Measurements from ENCODE around the gene DNAJA3. TPM values are rescaled to one million over a fixed set of nuclear protein-coding genes. Genes with fewer than 3 reads are reported as not detected.

DNAJA3 gene
- total and polyA plus RNA-seq, 2 experiments from 2014 or later: 60.5 to 70.7 TPM

GRCh38 chr16:4402439-4403132 lies 23.1 kb upstream of the DNAJA3 start:
- peak; percentile 86 to 92 for DNase-seq (ENCODE audit: low read depth in 1 of 2, low spot score in 1 of 2)
- no peaks in the 10 kb centered on the region for H3K27me3 ChIP-seq
- H3K27ac ChIP-seq: no peak overlapping the region
- H3K9me3 ChIP-seq (ENCODE audit: low read depth): no peaks in the 10 kb centered on the region
- peak; percentile 85 for TF ChIP-seq CTCF (IDR thresholded peaks at IDR 0.05; ENCODE audit: low read depth, low read length)
- no peaks in the 10 kb centered on the region for H3K36me3 ChIP-seq
- no peaks in the 10 kb centered on the region for H3K4me1 ChIP-seq (ENCODE audit: low read depth)
- no peak overlapping the region for H3K4me3 ChIP-seq

GRCh38 chr16:4403133-4403949 lies 22.3 kb upstream of the DNAJA3 start:
- no peak for TF ChIP-seq CTCF (IDR thresholded peaks at IDR 0.05; ENCODE audit: low read depth, low read length)
- DNase-seq (ENCODE audit: low read depth in 1 of 2, low spot score in 1 of 2): no peak
- Histone ChIP-seq H3K27ac (no peak overlapping the region), H3K4me1 (ENCODE audit: low read depth) (no peaks in the 10 kb centered on the region), H3K9me3 (ENCODE audit: low read depth) (no peaks in the 10 kb centered on the region), H3K4me3 (no peak overlapping the region), H3K27me3 (no peaks in the 10 kb centered on the region), H3K36me3 (no peaks in the 10 kb centered on the region)

GRCh38 chr16:4404247-4404966 lies 21.3 kb upstream of the DNAJA3 start:
- TF ChIP-seq CTCF (IDR thresholded peaks at IDR 0.05; ENCODE audit: low read depth, low read length): peak; percentile 81
- no peaks in the 10 kb centered on the region for H3K27me3 ChIP-seq
- H3K4me1 ChIP-seq (ENCODE audit: low read depth): no peaks in the 10 kb centered on the region
- peak; percentile 60 to 72 for DNase-seq (ENCODE audit: low read depth in 1 of 2, low spot score in 1 of 2)
- H3K4me3 ChIP-seq: no peak overlapping the region
- H3K36me3 ChIP-seq: no peaks in the 10 kb centered on the region
- H3K9me3 ChIP-seq (ENCODE audit: low read depth): no peaks in the 10 kb centered on the region
- H3K27ac ChIP-seq: no peak overlapping the region

DNA sequence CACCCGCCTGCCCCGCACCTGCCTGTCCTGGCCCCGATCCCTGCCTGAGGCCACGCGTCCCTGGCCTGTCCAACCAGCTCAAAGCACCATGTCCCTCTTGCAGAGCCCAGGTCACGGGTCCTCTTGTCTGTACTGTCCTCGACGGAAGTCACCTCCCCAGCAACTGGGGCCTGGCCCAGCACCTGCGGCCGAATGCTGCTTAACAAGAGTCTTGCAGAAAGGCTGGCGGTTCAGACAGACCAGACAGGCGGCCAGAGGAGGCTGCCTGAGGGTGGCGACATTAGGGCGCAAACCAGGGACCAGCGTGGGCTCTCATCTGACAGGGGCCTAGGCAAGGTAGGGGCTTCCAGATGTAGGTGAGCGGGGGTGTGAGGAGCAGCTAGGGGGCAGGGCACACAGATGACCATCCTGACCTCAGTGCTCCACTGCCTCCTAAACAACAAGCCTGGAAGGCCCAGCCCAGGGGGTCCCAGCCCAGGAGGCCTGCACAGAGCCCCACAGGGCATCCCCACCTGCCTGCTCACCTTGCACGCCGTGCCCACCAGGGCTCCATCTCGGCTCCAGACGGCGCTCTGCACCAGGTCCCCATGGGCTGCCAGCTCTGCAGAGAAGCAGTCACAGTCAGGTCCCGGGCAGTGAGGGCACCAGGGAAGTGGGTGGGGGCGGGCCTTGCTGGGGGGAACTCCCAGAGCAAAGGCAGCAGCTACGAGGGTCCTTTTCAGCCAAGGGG lies 20.5 kb upstream of the DNAJA3 start:
- no peak overlapping the region for H3K27ac ChIP-seq
- no peak for TF ChIP-seq CTCF (IDR thresholded peaks at IDR 0.05; ENCODE audit: low read depth, low read length)
- no peaks in the 10 kb centered on the region for H3K9me3 ChIP-seq (ENCODE audit: low read depth)
- H3K36me3 ChIP-seq: no peaks in the 10 kb centered on the region
- DNase-seq (ENCODE audit: low read depth in 1 of 2, low spot score in 1 of 2): no peak
- H3K4me3 ChIP-seq: no peak overlapping the region
- H3K4me1 ChIP-seq (ENCODE audit: low read depth): no peaks in the 10 kb centered on the region
- no peaks in the 10 kb centered on the region for H3K27me3 ChIP-seq
